HepG2 (cell line): ENCODE measurements around the gene JAGN1. TPM values are rescaled to one million over a fixed set of nuclear protein-coding genes. Genes with fewer than 3 reads are reported as not detected.

ENCODE experiments used
- ATF7-NPFF ChIP-seq: sonication (generic); formaldehyde crosslinking; IDR thresholded peaks from 2 replicates; pipeline ENCODE4 v1.8.1; 2023; ENCODE audit warnings: mild to moderate bottlenecking, low read depth, missing genetic modification reagents, moderate library complexity
- CCAR2 ChIP-seq: fragments of 200-400 bp; formaldehyde crosslinking; optimal IDR thresholded peaks from 2 replicates; pipeline ENCODE3; 2018; ENCODE audit warnings: low read depth, mild to moderate bottlenecking, low read length, moderate library complexity
- EHMT2 ChIP-seq: fragments of 200-600 bp; sonication (generic); IDR thresholded peaks from 2 replicates; pipeline ENCODE4 v1.7.0; 2017; ENCODE audit warnings: antibody characterized with exemption, low read depth, low read length, borderline replicate concordance
- EP300 ChIP-seq, 3 experiments: sonication (generic) in 1 of 3; formaldehyde crosslinking in 1 of 3; IDR thresholded peaks; 2 replicates each; pipeline versions ENCODE4 v1.5.1 to v1.6.1; 2011 to 2020; ENCODE audit warnings: low read depth in 2 of 3, low read length in 2 of 3, borderline replicate concordance in 1 of 3, improper control_type of control experiment in 1 of 3, mild to moderate bottlenecking in 1 of 3, missing genetic modification reagents in 1 of 3, moderate library complexity in 1 of 3
- FOXK1 ChIP-seq: sonication (generic); formaldehyde crosslinking; IDR thresholded peaks from 2 replicates; pipeline ENCODE4 v1.4.0; 2020; ENCODE audit warnings: low read depth, missing genetic modification reagents, borderline replicate concordance
- GATAD1 ChIP-seq: IDR thresholded peaks from 2 replicates; pipeline ENCODE4 v1.6.1; 2016; ENCODE audit warnings: missing genetic modification reagents, missing compliant biosample characterization
- HNRNPH1 ChIP-seq: fragments of 200-400 bp; formaldehyde crosslinking; optimal IDR thresholded peaks from 2 replicates; pipeline ENCODE3; 2017; ENCODE audit warnings: mild to moderate bottlenecking, low read depth, low read length
- MXD3 ChIP-seq: IDR thresholded peaks from 2 replicates; pipeline ENCODE4 v1.6.1; 2016; ENCODE audit warnings: mild to moderate bottlenecking, missing biosample characterization, missing genetic modification reagents
- SCMH1 ChIP-seq: sonication (generic); formaldehyde crosslinking; IDR thresholded peaks from 2 replicates; pipeline ENCODE4 v1.9.0; 2021; ENCODE audit warnings: missing genetic modification reagents, mild to moderate bottlenecking, borderline replicate concordance
- TBX3 ChIP-seq: fragments of 450-650 bp; IDR thresholded peaks from 2 replicates; pipeline ENCODE4 v1.6.1; 2017; ENCODE audit warnings: antibody characterized with exemption, mild to moderate bottlenecking, inconsistent platforms, borderline replicate concordance
- TEAD2 ChIP-seq: sonication (generic); formaldehyde crosslinking; IDR thresholded peaks from 2 replicates; pipeline ENCODE4 v1.9.0; 2021; ENCODE audit warnings: missing genetic modification reagents
- THAP7 ChIP-seq: sonication (generic); formaldehyde crosslinking; IDR thresholded peaks from 2 replicates; pipeline ENCODE4 v1.8.1; 2023; ENCODE audit warnings: mild to moderate bottlenecking, missing genetic modification reagents
- TIGD3 ChIP-seq: sonication (generic); formaldehyde crosslinking; IDR thresholded peaks from 2 replicates; pipeline ENCODE4 v1.5.1; 2020; ENCODE audit warnings: mild to moderate bottlenecking, missing genetic modification reagents, borderline replicate concordance
- ZBTB43 ChIP-seq: sonication (generic); formaldehyde crosslinking; conservative IDR thresholded peaks from 2 replicates; pipeline ENCODE4 v1.4.0; 2020; ENCODE audit warnings: missing genetic modification reagents
- ZNF644 ChIP-seq: IDR thresholded peaks from 2 replicates; pipeline ENCODE4 v1.6.1; 2016; ENCODE audit warnings: low read depth
- ZSCAN20 ChIP-seq: sonication (generic); formaldehyde crosslinking; IDR thresholded peaks from 2 replicates; pipeline ENCODE4 v1.4.0; 2020; ENCODE audit warnings: missing genetic modification reagents, mild to moderate bottlenecking, borderline replicate concordance
- ZSCAN31 ChIP-seq: sonication (generic); formaldehyde crosslinking; IDR thresholded peaks from 2 replicates; pipeline ENCODE4 v1.5.0; 2020; ENCODE audit warnings: low read depth, mild to moderate bottlenecking, missing genetic modification reagents
- polyA plus RNA-seq, 8 experiments: library from polyadenylated mRNA; depleted of rRNA in 3 of 8; stranded (reverse) in 7 of 8; unstranded in 1 of 8; fragments of >200 nt; fragmentation: Illumina TruSeq in 4 of 8; extraction: Trizol in 4 of 8; gene quantifications; 2 replicates each; pipeline versions ENCODE4 v1.2.1 to v1.2.3, GENCODE V29; 2011 to 2016; ENCODE audit warnings: low read depth in 4 of 8, missing spikeins in 1 of 8, mixed read lengths in 1 of 8; ENCODE audit not compliant: insufficient read depth in 1 of 8
- total RNA-seq, 5 experiments: library from RNA; depleted of rRNA; stranded (reverse); fragments of >200 nt; fragmentation: Illumina TruSeq; extraction: Trizol; gene quantifications; 2 replicates each; pipeline ENCODE4 v1.2.3, GENCODE V29; 2016; ENCODE audit warnings: low read depth in 1 of 5
- TF ChIP-seq, protein P1 (sequence below): sonication (generic); formaldehyde crosslinking; IDR thresholded peaks from 2 replicates; pipeline ENCODE4 v1.4.0; 2020; ENCODE audit warnings: missing genetic modification reagents

The JAGN1 gene
- total and polyA plus RNA-seq, 2 of the 13 experiments (the other 11 are each of a cell fraction or from before 2014, with no cell fraction given): 49.9 to 50.9 TPM

GRCh38 chr3:9890249-9891071 lies at the start of gene JAGN1 (continued):
- TF ChIP-seq, protein P1, sequence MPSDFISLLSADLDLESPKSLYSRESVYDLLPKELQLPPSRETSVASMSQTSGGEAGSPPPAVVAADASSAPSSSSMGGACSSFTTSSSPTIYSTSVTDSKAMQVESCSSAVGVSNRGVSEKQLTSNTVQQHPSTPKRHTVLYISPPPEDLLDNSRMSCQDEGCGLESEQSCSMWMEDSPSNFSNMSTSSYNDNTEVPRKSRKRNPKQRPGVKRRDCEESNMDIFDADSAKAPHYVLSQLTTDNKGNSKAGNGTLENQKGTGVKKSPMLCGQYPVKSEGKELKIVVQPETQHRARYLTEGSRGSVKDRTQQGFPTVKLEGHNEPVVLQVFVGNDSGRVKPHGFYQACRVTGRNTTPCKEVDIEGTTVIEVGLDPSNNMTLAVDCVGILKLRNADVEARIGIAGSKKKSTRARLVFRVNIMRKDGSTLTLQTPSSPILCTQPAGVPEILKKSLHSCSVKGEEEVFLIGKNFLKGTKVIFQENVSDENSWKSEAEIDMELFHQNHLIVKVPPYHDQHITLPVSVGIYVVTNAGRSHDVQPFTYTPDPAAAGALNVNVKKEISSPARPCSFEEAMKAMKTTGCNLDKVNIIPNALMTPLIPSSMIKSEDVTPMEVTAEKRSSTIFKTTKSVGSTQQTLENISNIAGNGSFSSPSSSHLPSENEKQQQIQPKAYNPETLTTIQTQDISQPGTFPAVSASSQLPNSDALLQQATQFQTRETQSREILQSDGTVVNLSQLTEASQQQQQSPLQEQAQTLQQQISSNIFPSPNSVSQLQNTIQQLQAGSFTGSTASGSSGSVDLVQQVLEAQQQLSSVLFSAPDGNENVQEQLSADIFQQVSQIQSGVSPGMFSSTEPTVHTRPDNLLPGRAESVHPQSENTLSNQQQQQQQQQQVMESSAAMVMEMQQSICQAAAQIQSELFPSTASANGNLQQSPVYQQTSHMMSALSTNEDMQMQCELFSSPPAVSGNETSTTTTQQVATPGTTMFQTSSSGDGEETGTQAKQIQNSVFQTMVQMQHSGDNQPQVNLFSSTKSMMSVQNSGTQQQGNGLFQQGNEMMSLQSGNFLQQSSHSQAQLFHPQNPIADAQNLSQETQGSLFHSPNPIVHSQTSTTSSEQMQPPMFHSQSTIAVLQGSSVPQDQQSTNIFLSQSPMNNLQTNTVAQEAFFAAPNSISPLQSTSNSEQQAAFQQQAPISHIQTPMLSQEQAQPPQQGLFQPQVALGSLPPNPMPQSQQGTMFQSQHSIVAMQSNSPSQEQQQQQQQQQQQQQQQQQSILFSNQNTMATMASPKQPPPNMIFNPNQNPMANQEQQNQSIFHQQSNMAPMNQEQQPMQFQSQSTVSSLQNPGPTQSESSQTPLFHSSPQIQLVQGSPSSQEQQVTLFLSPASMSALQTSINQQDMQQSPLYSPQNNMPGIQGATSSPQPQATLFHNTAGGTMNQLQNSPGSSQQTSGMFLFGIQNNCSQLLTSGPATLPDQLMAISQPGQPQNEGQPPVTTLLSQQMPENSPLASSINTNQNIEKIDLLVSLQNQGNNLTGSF (CRISPR knock-in tag): 0 out of 2 replicates have a peak, but pooled peaks have one; percentile 68
- no peak for TF ChIP-seq EHMT2
- TF ChIP-seq EP300 (IDR thresholded peaks at IDR 0.05; ENCODE audit: low read depth in 2 of 2, low read length in 2 of 2): peak in 1 of 2 experiments; percentile 46; a peak in 2 of 4 replicates
- TF ChIP-seq EP300 (CRISPR knock-in tag; IDR thresholded peaks at IDR 0.05; ENCODE audit: borderline replicate concordance): peak; percentile 14; the same call in 1 of the 2 replicates
- peak; percentile 53; the same call in 1 of the 2 replicates for TF ChIP-seq ATF7-NPFF (CRISPR knock-in tag)
- TF ChIP-seq THAP7 (CRISPR knock-in tag): peak; percentile 50; the same call in 1 of the 2 replicates
- no peak for TF ChIP-seq TBX3
- peak; percentile 68; the same call in 1 of the 2 replicates for TF ChIP-seq TIGD3 (CRISPR knock-in tag)
- TF ChIP-seq MXD3 (CRISPR knock-in tag): peak; percentile 57; the same call in 1 of the 2 replicates
- no peak for TF ChIP-seq CCAR2
- peak; percentile 61; the same call in 1 of the 2 replicates for TF ChIP-seq FOXK1 (CRISPR knock-in tag)
- TF ChIP-seq HNRNPH1: no peak
- peak; percentile 28 for TF ChIP-seq ZBTB43 (CRISPR knock-in tag)
- peak; percentile 85 for TF ChIP-seq ZSCAN31 (CRISPR knock-in tag)
- no peak for TF ChIP-seq ZNF644
- TF ChIP-seq TEAD2 (CRISPR knock-in tag): no peak
- no peak for TF ChIP-seq SCMH1 (CRISPR knock-in tag)
- peak; percentile 89 for TF ChIP-seq GATAD1 (CRISPR knock-in tag)
- TF ChIP-seq ZSCAN20 (CRISPR knock-in tag): 0 out of 2 replicates have a peak, but pooled peaks have one; percentile 58
